HG02973 (cell line): ENCODE results near the gene HES4.
"Not testable (repeated sequence)": the region's sequence is repeated elsewhere in the genome, so short reads cannot be mapped to it uniquely, and the experiment has no call there.

ENCODE experiments used
- ATAC-seq: cut with Tn5 transposase; IDR thresholded peaks from one replicate; pipeline ENCODE4 v1.9.1; 2021; ENCODE audit warnings: moderate library complexity; ENCODE audit not compliant: unreplicated experiment

Gene HES4

DNA sequence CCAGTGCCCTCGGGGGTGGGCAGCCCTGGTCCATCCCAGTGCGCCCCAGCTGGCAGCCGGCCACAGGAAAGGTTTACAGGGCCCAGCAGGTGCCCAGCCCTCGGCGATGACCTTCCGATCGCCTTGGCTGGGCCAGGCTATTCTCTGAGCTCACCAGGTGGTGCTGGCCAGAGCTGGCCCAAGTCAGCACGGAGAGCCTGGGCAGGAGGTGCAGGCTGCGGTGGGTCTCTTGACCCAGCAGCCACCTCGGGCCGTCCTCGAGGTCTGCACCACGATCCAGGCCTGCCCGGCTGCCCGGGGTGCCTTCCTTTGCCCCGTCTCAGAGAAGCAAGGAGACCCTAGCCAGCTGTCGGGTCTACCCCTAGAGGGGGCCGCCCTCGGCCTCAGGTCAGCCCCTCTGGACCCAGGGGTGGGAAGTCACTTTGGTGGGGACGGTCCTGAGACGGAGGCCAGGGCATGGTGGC lies 18.4 kb downstream of the HES4 start:
- ATAC-seq = no peak

DNA sequence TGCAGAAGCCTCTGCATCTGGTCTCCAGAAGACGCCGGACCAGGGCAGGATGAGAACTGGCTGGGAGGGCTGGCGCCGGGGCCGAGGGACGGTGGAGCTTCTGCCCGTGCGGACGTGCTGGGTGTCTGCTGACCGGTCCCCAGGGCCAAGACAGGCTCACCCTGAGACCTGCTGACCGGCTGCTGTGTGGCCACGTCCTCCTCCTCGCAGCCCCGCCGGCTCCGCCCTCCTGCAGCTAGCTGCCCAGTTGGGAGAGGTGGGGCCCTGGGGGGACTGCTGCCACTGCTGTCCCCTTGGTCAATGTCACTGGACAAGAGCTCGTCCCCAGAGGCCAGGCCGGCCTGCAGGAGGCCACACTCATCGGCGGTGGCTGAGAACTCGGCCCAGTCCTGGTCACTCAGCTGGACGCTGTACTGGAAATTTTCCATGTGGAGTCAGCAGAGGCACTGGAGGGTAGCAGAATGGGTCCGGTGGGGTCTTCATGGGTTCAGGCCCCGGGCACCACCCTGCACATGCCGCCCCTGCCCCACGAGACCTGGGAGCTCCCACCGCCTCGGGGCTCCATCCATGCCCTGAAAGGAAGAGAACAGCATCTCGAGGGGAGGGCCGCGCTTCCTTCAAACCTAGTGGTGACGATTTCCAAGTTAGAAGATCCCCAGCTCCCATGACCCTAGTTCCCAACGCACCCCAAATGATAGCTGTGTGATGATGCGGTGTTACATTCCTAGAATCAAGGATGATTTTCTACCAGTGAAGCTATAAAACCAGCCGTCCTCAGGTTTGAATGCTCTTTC lies 19.1 kb downstream of the HES4 start:
- no peak for ATAC-seq

DNA sequence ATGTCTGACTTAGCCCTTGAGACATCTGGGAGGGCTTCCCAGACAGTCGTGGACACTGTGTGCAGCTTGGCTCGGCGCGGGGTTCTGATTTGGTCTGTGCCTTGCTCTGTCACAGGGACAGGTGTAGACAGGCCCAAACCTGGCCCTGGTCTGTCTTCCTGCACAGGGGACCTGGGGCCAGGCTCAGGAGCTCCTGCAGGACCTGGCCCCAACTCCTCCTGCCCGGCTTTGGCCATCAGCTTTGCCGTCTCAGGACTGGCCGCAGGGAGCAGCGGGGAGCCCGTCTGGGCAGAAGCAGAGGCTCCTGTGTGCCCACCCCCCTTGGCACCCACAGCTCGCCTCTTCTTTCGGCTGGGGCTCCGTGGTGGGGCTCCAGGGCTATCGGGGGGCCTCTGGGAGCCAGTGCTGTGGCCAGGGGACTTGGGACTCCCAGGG lies 19.7 kb downstream of the HES4 start:
- ATAC-seq = no peak

DNA sequence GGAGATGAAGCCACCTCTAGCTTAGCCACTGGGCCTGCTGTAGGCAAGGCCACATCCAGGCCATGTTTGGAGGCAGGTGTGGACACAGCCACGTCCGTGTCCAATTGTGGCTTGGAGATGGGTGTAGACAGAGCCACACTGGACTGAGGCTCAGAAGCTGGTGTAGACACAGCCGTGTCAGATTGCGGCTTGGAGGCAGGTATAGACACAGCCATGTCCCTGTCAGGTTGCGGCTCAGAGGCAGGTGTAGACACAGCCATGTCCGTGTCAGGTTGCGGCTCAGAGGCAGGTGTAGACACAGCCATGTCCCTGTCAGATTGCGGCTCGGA lies 20.2 kb downstream of the HES4 start:
- ATAC-seq = no peak

DNA sequence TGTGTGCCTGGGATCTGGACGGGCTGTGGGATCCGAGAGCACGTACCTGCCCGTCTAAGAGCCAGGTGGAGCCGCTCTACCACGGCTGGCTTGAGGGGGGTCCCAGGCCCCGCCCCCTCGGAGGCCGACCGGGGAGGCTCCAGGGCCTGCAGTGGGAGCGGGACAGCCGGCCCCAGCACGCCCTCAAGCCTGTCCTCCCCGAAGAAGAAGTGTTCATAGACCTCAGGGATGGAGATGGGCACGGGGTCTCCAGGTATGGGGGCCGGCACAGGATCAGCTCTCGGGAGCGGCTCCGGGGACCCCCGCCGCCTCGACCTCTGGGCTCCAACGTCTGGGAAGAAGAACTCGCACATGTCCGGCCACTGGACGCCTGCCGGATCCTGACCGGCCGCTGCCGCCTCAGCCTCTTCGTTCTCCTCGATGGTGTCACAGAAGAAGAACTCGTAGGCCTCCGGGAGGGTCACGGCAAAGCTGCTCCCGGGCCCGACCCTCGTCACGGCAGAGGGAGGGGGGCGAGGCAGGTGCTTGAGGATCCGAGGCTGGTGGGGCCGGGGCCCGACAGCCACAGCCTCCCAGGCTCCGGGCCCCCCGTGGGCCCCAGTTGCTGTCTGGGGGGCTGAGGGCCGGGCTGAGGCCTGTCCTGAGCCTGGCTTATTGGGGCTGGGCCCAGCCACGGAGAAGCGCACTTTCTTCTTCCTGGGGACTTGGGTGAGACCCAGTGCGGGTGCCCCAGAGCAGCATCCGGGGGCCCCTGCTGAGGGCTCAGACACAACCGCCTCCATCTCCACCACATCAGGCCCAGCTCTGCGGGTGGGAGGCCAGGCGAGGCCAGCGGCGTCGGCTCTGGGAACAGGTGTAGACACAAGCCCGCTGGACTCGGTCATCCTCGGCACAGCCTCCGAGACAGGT lies 20.8 kb downstream of the HES4 start:
- ATAC-seq = no peak

DNA sequence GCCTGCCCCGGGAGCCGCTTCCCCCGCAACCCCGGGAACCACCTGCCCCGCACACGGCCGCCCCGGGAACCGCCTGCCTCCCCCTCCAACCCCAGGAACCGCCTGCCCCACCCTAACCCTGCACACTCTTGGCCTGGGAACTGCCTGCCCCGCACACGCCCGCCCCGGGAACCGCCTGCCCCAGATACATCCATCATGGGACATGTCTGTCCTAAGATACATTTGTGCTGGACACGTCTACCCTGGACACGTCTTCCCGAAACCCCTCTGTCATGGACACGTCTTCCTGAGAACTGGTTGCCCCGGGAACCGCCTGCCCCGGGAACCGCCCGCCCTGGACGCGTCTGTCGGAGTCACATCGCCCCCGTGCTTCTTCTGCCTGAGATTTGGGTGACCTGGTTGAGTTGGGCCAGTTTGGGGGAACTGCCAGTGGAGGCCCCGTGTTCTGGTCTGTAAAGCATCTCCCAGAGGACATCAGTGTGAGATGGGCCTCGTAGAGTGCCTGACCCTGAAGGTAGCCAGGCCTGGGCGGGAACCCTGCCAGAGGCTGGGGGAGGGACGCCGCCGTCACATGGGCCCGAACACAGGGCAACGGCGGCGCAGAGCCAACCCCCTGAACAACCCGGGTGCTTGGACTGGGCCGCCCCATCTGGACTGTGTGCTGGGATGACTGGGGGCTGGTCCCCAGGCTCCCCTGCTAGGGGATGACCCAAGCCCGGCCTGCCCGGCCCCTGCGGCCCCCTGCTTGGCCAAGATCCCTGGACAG lies 21.6 kb downstream of the HES4 start:
- ATAC-seq = no peak

DNA sequence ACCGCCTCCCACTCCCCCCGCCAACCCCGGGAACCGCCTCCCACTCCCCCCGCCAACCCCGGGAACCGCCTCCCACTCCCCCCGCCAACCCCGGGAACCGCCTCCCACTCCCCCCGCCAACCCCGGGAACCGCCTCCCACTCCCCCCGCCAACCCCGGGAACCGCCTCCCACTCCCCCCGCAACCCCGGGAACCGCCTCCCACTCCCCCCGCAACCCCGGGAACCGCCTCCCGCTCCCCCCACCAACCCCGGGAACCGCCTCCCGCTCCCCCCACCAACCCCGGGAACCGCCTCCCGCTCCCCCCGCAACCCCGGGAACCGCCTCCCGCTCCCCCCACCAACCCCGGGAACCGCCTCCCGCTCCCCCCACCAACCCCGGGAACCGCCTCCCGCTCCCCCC lies 23.1 kb downstream of the HES4 start:
- ATAC-seq = not testable (repeated sequence)

DNA sequence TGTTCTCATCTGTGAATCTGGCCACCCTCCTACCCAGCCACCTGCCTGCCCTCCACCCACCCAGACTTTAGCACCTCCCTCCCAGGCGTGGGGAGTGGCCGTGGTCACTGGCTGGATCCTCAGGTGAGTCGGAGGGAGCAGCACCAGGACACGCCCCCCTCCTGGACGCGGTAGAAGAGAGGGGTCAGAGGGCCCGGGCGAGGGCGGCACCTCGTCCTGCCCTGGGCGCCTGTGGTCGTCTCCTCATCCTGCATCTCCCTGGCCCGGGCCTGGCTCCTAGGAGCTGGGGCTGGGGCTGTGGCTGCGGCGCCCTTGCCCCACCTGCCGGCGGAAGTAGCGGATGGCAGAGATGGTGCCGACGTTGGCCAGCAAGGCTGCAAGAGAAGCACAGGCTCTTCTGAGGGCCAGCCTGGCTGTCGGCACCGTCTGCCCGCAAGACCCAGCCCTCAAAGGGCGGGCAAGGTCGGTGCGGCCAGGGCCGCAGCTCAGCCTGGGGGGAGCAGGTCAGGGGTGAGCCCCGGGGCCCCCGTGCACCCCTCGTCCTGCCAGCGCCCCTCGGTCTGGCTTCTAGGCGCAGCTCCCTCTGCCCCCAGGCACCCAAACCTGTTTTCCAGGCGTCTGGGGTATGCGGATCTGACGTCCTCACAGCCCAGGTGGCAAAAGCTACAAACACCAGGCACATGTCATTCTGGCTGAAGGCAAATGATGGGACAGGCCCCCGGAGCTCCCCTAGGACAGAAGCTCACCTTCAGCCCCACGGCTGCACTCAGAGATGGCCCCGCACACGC lies 23.8 kb downstream of the HES4 start:
- ATAC-seq = no peak

DNA sequence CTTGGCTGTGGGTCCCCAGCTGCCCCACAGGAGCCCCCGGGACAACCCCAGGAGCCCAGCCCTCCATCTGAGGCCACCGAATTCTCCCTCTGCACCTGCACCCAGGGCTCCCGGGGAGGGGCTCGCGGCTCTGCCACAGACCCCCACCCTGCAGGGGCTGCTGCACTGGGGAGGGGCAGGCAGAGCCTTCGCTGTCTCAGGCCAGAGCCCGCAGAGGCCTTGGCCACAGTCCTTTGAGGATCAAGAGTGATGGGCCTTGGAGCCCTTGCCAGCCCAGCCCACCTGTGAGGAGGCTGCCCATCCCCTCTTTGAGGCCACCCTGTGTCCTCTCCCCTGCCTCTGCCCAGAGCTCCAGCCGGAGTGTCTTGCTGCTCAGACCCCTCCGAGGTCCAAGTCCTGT lies 24.5 kb downstream of the HES4 start:
- ATAC-seq = no peak

DNA sequence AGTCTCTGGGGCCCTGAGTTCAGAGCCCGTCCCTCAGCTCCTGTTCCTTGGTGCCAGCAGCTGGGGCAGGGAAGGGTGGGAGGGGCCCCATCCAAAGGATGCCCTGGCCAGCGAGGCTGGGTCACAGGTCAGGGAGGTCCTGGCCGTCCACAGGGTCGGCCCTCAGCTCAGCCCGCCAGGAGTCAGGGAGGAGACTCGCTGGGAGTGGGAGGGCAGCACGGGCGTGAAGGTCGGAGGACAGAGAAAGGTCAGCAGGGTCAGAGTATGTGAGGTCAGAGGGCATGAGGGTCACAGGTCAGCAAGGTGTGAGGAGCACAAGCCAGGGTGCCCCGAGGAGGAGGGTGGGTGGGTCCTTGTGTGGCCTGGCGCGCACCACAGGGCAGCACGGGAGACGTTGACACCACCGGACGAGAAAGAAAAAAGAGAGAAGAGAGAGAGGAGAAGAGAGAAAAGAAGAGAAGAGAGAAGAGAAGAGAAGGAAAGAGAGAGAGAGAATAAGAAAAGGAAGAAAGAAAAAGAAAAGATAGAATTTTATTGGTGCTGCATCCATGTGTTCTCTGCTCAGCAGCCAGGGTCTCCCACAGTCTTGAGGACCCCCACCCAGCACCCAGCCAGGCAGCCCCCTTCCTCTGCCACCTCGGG lies 25.1 kb downstream of the HES4 start:
- ATAC-seq = no peak

DNA sequence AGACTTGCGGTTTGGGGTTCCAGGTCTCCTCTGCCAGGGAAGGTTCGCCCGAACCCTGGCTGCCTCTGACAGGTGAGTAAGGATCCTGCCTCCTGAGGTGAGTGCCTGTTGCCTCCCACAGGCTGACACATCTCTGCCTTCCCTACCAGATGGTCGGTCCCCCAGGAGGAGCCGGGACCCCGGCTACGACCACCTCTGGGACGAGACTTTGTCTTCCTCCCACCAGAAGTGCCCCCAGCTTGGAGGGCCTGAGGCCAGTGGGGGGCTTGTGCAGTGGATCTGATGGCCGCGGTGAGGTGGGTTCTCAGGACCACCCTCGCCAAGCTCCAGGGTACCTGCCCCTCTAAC lies 25.6 kb downstream of the HES4 start:
- ATAC-seq = no peak

DNA sequence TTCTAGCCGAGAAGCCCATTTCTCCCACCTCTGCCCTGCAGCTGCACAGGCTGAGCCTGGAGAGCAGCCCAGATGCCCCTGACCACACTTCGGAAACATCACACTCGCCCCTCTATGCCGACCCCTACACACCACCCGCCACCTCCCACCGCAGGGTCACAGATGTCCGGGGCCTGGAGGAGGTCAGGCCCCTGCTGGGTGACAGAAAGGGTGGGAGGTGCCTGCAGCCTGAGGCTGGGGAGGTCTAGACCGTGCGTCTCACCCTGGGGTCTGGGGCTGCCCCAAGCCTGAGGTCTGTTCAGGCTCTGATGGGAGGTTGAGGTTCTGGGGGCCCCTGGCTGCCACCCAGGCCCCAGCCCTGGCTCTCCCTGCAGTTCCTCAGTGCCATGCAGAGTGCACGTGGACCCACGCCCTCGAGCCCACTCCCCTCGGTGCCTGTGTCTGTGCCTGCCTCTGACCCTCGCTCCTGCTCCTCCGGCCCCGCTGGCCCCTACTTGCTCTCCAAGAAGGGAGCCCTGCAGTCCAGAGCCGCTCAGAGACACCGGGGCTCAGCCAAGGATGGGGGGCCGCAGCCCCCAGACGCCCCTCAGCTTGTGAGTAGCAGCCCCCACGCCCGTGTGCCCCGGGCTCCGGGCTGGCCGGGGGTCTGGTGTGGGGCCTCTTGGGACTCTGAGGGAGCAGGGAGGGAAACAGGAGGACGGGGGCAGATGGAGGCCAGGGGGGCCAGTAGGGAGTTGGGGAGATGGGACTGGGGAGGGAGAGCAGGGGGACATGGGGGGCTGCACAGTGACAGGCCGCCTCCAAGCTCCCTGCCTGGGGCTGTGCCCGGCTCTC lies 26.2 kb downstream of the HES4 start:
- no peak for ATAC-seq

DNA sequence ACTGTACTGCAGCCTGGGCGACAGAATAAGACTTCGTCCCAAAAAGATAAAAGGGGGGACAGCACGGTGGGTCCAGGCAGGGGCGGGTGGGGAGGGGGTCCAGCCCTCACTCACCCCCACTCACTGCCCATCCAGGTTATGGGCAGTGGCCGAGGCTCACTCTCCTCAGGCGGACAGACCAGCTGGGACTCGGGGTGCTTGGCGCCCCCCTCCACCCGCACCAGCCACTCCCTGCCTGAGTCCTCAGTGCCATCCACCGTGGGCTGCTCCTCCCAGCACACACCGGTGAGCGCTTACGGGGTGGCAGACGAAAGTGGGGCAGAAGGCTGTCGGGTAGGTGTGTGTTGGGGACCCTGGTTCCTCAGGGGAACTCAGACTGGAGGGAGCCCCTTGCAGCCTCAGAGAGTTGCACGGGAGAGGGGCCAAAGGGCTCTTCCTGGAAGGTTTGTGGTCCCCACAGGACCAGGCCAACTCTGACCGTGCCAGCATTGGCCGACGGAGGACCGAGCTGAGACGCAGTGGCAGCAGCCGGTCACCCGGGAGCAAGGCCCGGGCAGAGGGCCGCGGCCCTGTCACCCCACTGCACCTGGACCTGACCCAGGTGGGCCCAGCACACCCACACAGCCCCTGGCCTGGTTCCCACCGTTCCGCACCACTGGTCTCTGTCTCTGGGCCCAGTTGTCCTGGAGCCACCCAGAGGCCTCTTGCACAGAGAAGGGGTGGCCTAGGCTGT lies 27.0 kb downstream of the HES4 start:
- ATAC-seq = no peak

DNA sequence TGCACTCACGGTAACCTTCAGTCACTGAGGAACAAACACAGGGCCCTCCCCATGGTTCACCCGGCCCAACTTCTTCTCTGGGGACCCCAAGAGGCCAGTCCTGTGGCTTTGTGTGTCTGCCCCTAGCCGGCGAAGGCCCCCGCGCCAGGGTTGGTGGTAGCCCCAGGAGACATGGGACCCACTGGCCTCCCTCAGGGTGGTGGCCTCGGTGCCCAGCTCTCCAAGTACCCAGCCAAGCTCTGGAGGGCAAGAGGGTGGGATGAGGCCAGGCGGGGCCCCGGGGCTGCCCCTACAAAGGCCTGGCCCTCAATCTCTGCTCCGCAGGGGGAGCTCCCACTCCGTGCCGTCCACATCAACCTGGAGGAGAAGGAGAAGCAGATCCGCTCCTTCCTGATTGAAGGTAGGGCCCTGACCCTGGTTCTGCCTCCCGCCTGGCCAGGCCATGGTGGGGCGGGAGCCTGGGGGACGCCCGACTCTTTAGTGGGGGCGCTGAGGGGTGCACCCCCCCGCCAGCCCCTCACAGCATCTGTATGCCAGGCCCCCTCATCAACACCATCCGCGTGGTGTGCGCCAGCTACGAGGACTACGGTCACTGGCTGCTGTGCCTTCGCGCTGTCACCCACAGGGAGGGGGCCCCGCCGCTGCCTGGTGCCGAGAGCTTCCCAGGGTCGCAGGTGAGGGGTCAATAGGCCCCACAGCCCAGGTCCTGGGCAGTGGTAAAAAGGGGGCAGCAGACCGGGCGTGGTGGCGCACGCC lies 28.0 kb downstream of the HES4 start:
- no peak for ATAC-seq

DNA sequence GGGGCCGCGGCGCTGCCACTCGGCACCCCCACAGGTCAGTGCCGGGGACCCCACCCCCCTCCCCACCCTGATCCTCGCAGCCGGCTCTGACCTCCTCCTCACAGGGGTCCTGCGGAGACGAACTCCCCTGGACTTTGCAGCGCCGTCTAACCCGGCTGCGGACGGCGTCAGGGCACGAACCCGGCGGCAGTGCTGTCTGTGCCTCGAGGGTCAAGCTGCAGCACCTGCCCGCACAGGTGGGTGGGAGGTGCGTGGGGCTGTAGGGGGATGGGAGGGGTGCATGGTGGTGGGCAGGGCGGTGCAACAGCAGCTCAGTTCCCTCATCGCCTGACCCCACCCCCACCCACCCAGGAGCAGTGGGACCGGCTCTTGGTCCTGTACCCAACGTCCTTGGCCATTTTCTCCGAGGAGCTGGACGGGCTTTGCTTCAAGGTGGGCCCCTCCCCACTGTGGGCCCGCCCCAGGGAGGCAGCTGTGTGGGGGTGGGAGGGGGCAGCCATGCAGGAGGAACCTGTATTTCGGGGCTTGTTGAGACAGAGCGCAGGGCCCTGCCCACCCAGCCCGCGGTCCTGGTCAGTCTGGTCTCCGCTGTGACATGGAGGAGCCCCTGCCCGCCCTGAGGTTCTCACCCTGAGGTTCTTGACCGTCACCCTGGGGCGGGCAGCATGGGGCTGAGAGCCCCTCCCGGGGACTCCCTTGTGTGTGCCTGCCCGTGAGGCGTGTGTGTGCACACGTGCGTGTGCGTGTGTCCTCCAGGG lies 28.7 kb downstream of the HES4 start:
- ATAC-seq = no peak

DNA sequence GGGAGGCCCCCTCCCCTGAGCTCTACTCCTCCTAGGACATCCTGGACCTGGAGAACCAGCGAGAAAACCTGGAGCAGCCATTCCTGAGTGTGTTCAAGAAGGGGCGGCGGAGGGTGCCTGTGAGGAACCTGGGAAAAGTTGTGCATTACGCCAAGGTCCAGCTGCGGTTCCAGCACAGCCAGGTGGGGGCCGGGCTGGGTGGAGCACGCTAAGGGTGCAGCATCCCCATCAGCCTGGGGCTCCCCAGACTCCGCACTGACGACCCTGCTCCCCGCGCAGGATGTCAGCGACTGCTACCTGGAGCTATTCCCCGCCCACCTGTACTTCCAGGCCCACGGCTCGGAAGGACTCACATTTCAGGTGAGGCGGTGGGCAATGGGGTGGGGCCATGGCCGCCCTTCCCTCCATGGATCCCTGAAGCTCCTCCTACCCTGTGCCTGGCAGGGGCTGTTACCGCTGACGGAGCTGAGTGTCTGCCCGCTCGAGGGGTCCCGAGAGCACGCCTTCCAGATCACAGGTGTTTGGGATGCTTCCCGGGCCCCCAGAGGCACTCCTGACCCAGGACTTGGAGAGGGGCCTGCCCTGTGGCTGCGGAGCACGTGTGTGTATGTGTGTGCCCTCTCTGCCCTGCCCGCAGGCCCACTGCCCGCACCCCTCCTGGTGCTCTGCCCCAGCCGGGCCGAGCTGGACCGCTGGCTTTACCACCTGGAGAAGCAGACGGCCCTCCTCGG lies 29.5 kb downstream of the HES4 start:
- ATAC-seq = no peak
